GM23338 (cell line): ENCODE results near the gene SRPRA.

Experiments used
- CREB1 ChIP-seq: fragments of 250-450 bp; sonication (Bioruptor Pico); IDR thresholded peaks from 2 replicates; pipeline ENCODE4 v1.5.0; 2020; ENCODE audit warnings: low read depth, mild to moderate bottlenecking, moderate library complexity
- CTCF ChIP-seq, 2 experiments: fragments of 200-600 bp in 1 of 2; sonication (generic) in 1 of 2; conservative IDR thresholded peaks; 2 replicates each; pipeline versions ENCODE4 v1.5.1 to v1.6.1; 2016 to 2017; ENCODE audit warnings: antibody characterized with exemption in 2 of 2, low read depth in 2 of 2, mild to moderate bottlenecking in 2 of 2, moderate library complexity in 1 of 2
- EZH2 ChIP-seq: fragments of 200-600 bp; sonication (generic); IDR thresholded peaks from one replicate; pipeline ENCODE4 v1.8.0; 2017; ENCODE audit warnings: antibody characterized with exemption, mild to moderate bottlenecking, low read depth; ENCODE audit not compliant: unreplicated experiment
- JUNB ChIP-seq: IDR thresholded peaks from one replicate; pipeline ENCODE4 v1.6.1; 2016; ENCODE audit warnings: antibody characterized with exemption; ENCODE audit not compliant: unreplicated experiment
- POLR2AphosphoS5 ChIP-seq: IDR thresholded peaks from 2 replicates; pipeline ENCODE4 v1.6.1; 2016; ENCODE audit warnings: antibody characterized with exemption, low read depth
- STAT1 ChIP-seq: IDR thresholded peaks from one replicate; pipeline ENCODE4 v1.6.1; 2016; ENCODE audit warnings: antibody characterized with exemption; ENCODE audit not compliant: unreplicated experiment
- ZNF114 ChIP-seq: fragments of 250-450 bp; sonication (Bioruptor Pico); IDR thresholded peaks from 2 replicates; pipeline ENCODE4 v1.5.0; 2020; ENCODE audit warnings: mild to moderate bottlenecking, moderate library complexity

- TF ChIP-seq CTCF (conservative IDR thresholded peaks at IDR 0.05; ENCODE audit: low read depth in 2 of 2) (no peak), JUNB (no peak), EZH2 (no peak), POLR2AphosphoS5 (no peak), CREB1 (CRISPR knock-in tag) (no peak), ZNF114 (CRISPR knock-in tag) (no peak), STAT1 (no peak)
These were observed 35.3 kb downstream of the SRPRA start for GRCh38 chr11:126233391-126233790.
